Brain microvascular endothelial cell (primary cell): ENCODE measurements around the gene CTBP1.

Experiments
- DNase-seq: peaks from one replicate; pipeline ENCODE4 v3.0.0-alpha.2; 2020
- H3K27ac ChIP-seq: fragments of 250-450 bp; sonication (Bioruptor Pico); 2 replicates; pipeline ENCODE4 v1.5.1; 2020; ENCODE audit warnings: mild to moderate bottlenecking, moderate library complexity
- H3K27me3 ChIP-seq: fragments of 250-450 bp; sonication (Bioruptor Pico); replicated peaks from 2 replicates; pipeline ENCODE4 v1.5.1; 2020; ENCODE audit warnings: mild to moderate bottlenecking
- H3K36me3 ChIP-seq: fragments of 250-450 bp; sonication (Bioruptor Pico); replicated peaks from 2 replicates; pipeline ENCODE4 v1.5.1; 2020; ENCODE audit warnings: mild to moderate bottlenecking
- H3K4me3 ChIP-seq: 2 replicates; pipeline ENCODE4 v1.5.1; 2011; ENCODE audit warnings: low read depth, mild to moderate bottlenecking, control low read depth, low read length, moderate library complexity
- CTCF ChIP-seq: IDR thresholded peaks from 2 replicates; pipeline ENCODE4 v1.5.1; 2011; ENCODE audit warnings: low read depth, mild to moderate bottlenecking, moderate library complexity, low read length, control low read depth, inconsistent platforms; ENCODE audit errors: missing control alignments
- in situ Hi-C: cut with HindIII; loops from 2 replicates; pipeline ENCODE4 v1.10.0; 2017; ENCODE audit warnings: low sequenced_read_pairs, low pct_ligation_motif_present

The CTBP1 gene

DNA sequence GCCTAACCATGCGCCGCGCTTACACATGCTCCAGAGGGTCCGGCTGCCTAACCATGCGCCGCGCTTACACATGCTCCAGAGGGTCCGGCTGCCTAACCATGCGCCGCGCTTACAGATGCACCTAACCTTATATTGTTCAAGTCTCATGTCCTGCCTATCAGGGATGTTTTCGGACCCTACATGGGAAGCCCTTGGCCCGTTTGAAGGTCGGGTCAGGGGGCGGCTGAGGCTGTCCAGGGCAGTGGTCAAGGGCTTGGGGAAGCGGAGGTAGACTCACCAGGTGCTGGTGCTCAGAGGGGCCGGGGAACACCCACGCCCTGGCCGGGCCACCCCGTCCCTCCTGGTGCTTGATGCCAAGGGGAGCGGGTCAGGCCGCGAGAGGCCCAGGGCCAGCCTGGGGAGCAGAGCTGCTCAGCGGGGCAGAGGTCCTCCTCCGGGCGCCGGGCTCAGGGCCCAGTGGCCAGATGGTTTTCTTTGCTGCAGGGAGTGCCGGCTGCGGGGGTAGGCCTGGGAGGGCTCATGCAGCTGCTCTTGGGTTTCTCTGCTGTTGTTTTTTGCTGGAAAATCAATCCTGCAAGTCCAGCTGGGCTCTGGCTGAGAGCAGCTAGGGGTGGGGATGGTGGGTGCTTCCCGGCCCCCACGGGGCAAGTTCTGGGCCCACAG is 41.2 kb downstream of the CTBP1 start:
- no peak for TF ChIP-seq CTCF
- no peak overlapping the region for H3K4me3 ChIP-seq
- in situ Hi-C loops, result no loop called here
- no peaks in the 10 kb centered on the region for H3K27me3 ChIP-seq
- DNase-seq, result no peak
- peaks cover 10% of the 10 kb centered on the region for H3K36me3 ChIP-seq
- no peak overlapping the region for H3K27ac ChIP-seq

DNA sequence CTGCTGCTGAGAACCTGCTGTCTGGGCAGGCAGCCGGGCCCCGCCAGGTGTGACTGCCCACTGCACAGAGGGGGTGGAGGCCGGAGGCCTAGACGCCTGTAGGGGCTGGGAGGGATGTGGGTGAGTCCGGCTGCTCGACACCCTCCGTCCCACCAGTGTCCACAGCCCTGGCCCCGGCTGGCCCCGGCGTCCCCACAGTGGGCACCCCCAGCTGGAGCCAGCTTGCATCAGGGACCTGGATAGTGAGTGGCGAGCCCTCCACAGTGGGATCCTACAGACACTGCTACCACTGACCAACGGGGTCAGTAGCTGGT is 41.8 kb downstream of the CTBP1 start:
- Histone ChIP-seq H3K27me3 (no peaks in the 10 kb centered on the region), H3K4me3 (no peak overlapping the region), H3K27ac (no peak overlapping the region), H3K36me3 (peaks cover 5% of the 10 kb centered on the region)
- TF ChIP-seq CTCF, result no peak
- in situ Hi-C loops, result no loop called here
- no peak for DNase-seq

DNA sequence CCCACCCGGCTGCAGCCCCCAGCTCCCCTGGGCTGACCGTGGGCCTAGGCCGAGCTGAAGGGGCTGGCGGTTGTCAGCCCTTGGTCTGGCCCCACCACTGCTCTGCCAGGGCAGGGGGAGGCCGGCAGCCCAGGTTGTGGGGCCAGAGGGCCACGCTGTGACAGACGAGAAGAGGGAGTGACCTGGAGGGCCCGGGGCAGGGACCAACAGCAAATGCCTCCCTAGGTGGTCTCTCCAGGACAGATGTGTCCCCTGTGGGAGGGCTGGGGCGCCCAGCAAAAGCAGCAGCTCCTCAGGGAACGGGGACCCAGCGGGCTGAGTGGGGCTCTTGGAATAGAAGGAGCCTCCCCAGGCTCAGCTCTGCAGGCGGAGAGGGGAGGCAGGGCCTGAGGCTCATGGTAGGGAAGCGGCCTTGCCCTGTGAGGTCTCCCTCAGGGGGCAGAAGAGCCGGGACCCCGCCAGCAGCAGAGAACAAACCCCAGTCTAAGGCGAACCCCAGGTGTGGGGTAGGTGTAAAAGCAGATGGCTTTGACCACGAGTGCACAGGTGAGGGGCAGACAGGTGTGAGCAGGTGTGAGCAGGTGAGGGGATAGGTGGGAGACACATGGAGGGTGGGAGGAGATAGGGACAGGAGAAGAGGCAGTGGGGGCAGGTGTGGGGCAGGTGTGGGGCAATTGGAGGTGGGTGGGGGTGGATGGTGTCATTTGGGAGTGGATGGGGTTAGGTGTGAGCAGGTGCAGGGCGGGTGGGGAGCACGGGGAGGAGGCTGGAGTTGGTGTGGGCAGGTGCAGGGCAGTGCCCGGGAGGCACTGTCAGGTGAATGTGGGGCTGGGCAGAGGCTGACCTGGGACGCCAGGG is 42.4 kb downstream of the CTBP1 start:
- H3K4me3 ChIP-seq, result no peak overlapping the region
- TF ChIP-seq CTCF, result no peak
- no peak overlapping the region for H3K27ac ChIP-seq
- no peaks in the 10 kb centered on the region for H3K27me3 ChIP-seq
- in situ Hi-C loops, result no loop called here
- peaks cover 5% of the 10 kb centered on the region for H3K36me3 ChIP-seq
- DNase-seq, result no peak

GRCh38 chr4:1205586-1206298 is 43.2 kb downstream of the CTBP1 start:
- in situ Hi-C loops, result no loop called here
- H3K27me3 ChIP-seq, result no peaks in the 10 kb centered on the region
- no peak overlapping the region for H3K4me3 ChIP-seq
- no peak for DNase-seq
- H3K27ac ChIP-seq, result no peak overlapping the region
- TF ChIP-seq CTCF, result no peak
- no peaks in the 10 kb centered on the region for H3K36me3 ChIP-seq

DNA sequence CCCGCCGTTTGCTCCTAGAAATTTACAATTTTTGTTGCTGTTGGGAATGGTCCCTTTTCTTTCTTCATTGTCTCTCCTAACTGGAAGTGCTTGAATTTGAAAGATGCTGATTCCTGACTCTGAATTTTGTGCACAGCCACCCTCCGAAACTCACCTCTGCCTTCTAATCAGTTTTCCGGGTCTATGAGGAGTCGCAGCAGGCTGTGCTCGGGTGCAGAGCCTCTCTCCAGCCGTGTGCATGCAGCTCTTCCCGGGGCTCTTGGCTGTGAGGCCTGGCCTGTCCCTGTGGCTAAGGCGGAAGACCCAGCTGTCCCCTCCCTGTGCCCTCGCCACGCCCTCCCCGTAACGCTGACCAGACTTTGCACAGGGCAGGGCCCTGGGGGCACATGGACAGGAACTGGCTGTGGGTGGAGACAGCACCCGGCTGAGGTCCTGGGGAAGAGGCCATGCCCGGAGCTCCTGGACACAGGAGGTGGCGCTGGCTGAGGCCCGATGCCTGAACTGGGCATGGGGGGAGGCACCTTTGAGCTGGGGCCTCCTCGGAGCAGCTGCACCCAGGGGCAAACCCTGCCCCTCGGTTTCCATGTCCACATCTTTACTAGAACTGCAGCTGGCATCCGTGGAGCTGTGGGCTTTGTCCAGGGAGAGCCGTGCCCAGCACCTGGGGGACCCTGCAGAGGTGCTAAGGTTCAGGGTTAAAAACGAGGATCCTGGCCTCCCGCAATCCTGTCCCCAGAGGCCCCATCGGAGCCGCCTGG is 43.9 kb downstream of the CTBP1 start:
- in situ Hi-C loops, result no loop called here
- no peak for DNase-seq
- no peak for TF ChIP-seq CTCF
- Histone ChIP-seq H3K27me3 (no peaks in the 10 kb centered on the region), H3K27ac (no peak overlapping the region), H3K36me3 (no peaks in the 10 kb centered on the region), H3K4me3 (no peak overlapping the region)
